NCI-H460 (cell line): ENCODE data around the gene PRUNE2. TPM values are rescaled to one million over a fixed set of nuclear protein-coding genes. Genes with fewer than 3 reads are reported as not detected.
A peak's percentile ranks its signal among the peaks of the same experiment; 100 is the strongest.
"Not testable (repeated sequence)": the region's sequence is repeated elsewhere in the genome, so short reads cannot be mapped to it uniquely, and the experiment has no call there.

ENCODE experiments used
- DNase-seq: peaks from one replicate; pipeline ENCODE4 v3.0.0-alpha.2; 2016; ENCODE audit warnings: low read depth; ENCODE audit errors: extremely low read depth
- total RNA-seq: library from RNA; depleted of rRNA; stranded (reverse); fragments of >200 nt; shearing (Covaris generic); gene quantifications from 2 replicates; pipeline ENCODE4 v1.2.3, GENCODE V29; 2014

Gene PRUNE2
- total RNA-seq, 1 experiment from 2014 or later: 0.27 TPM

- DNase-seq: no peak
These were observed 28.0 kb downstream of the PRUNE2 start for GRCh38 chr9:76877961-76878360.

- DNase-seq: no peak
These were observed 29.8 kb downstream of the PRUNE2 start for GRCh38 chr9:76876098-76876497.

GRCh38 chr9:76873821-76874220, 32.1 kb downstream of the PRUNE2 start:
- DNase-seq: no peak

GRCh38 chr9:76873056-76873792, 32.7 kb downstream of the PRUNE2 start:
- no peak for DNase-seq

- DNase-seq: no peak
These were observed 37.0 kb downstream of the PRUNE2 start for GRCh38 chr9:76868897-76869296.

GRCh38 chr9:76866689-76867088, 39.2 kb downstream of the PRUNE2 start:
- no peak for DNase-seq

- DNase-seq: no peak
These were observed 42.1 kb downstream of the PRUNE2 start for GRCh38 chr9:76863832-76864231.

- no peak for DNase-seq
These were observed 46.1 kb downstream of the PRUNE2 start for GRCh38 chr9:76859860-76860259.

- DNase-seq: not testable (repeated sequence)
These were observed 47.7 kb downstream of the PRUNE2 start for GRCh38 chr9:76858248-76858647.

GRCh38 chr9:76856016-76856415, 49.9 kb downstream of the PRUNE2 start:
- DNase-seq: no peak

- no peak for DNase-seq
These were observed 50.9 kb downstream of the PRUNE2 start for GRCh38 chr9:76855015-76855414.

GRCh38 chr9:76852026-76852425, 53.9 kb downstream of the PRUNE2 start:
- DNase-seq: no peak

- DNase-seq: no peak
These were observed 59.6 kb downstream of the PRUNE2 start for GRCh38 chr9:76846297-76846696.

GRCh38 chr9:76845254-76845653, 60.7 kb downstream of the PRUNE2 start:
- no peak for DNase-seq

- peak; percentile 44 for DNase-seq
These were observed 70.2 kb downstream of the PRUNE2 start for GRCh38 chr9:76835571-76836283.

- DNase-seq: no peak
These were observed 77.5 kb downstream of the PRUNE2 start for GRCh38 chr9:76828447-76828846.

GRCh38 chr9:76827296-76828080, 78.4 kb downstream of the PRUNE2 start:
- DNase-seq: no peak

GRCh38 chr9:76820431-76820830, 85.5 kb downstream of the PRUNE2 start:
- DNase-seq: no peak

- peak; percentile 74 for DNase-seq
These were observed 87.6 kb downstream of the PRUNE2 start for GRCh38 chr9:76818271-76818670.

- DNase-seq: peak; percentile 20
These were observed 88.4 kb downstream of the PRUNE2 start for GRCh38 chr9:76817489-76817888.

- no peak for DNase-seq
These were observed 93.3 kb downstream of the PRUNE2 start for GRCh38 chr9:76812591-76812990.
